Measurements from ENCODE around the gene COL1A2.

Gene COL1A2

GRCh38 chr7:94400643-94401427 lies 6.1 kb downstream of the COL1A2 start:
- Histone ChIP-seq H3K4me1 (ENCODE audit: control insufficient read depth, insufficient read depth, low read length) (no peaks in the 10 kb centered on the region), H3K36me3 (ENCODE audit: control insufficient read depth, insufficient read depth, low read length) (no peaks in the 10 kb centered on the region), H3K27me3 (ENCODE audit: control insufficient read depth, insufficient read depth, low read length) (no peaks in the 10 kb centered on the region), H3K4me3 (ENCODE audit: low read length) (no peak overlapping the region), H3K9ac (ENCODE audit: low read length) (no peak overlapping the region), H3K9me3 (ENCODE audit: control insufficient read depth, low read length) (no peaks in the 10 kb centered on the region)

DNA sequence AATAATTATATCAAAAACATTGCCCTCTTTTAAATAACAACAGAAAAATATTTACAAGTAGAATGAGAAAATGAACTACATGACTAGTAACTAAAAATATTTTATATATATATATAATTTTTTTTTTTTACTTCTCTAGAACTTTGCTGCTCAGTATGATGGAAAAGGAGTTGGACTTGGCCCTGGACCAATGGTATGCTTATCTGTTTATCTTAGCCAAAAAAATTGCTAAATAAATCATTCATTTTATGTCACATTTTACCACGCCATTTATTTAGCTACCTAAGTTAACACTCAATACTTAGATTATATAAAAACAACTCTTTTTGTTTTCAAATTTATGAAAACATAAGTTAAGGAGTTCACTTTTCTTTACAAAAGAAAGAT lies 6.7 kb downstream of the COL1A2 start:
- H3K27me3 ChIP-seq (ENCODE audit: control insufficient read depth, insufficient read depth, low read length) = no peaks in the 10 kb centered on the region
- H3K9ac ChIP-seq (ENCODE audit: low read length) = no peak overlapping the region
- no peaks in the 10 kb centered on the region for H3K9me3 ChIP-seq (ENCODE audit: control insufficient read depth, low read length)
- no peaks in the 10 kb centered on the region for H3K4me1 ChIP-seq (ENCODE audit: control insufficient read depth, insufficient read depth, low read length)
- H3K4me3 ChIP-seq (ENCODE audit: low read length) = no peak overlapping the region
- H3K36me3 ChIP-seq (ENCODE audit: control insufficient read depth, insufficient read depth, low read length) = no peaks in the 10 kb centered on the region

DNA sequence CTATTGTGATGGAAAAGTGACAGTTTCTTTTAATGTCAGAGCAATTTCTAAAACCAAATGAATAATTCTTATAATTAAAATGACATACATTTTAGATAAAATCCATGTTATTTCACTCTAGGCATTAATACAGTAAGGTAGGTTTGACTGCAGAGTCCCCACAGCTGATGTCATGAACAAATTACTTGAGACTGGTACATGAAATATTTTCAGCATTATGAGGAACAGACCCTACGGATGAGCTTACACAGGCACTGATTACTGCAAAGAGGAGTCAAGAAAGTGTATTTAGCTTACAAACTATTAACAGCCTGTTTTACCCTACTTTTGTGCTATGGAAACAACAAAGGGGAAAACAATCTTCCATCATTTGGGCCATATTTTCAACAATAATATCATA lies 8.9 kb downstream of the COL1A2 start:
- Histone ChIP-seq H3K4me3 (ENCODE audit: low read length) (no peak overlapping the region), H3K4me1 (ENCODE audit: control insufficient read depth, insufficient read depth, low read length) (no peaks in the 10 kb centered on the region), H3K27me3 (ENCODE audit: control insufficient read depth, insufficient read depth, low read length) (no peaks in the 10 kb centered on the region), H3K36me3 (ENCODE audit: control insufficient read depth, insufficient read depth, low read length) (no peaks in the 10 kb centered on the region), H3K9me3 (ENCODE audit: control insufficient read depth, low read length) (no peaks in the 10 kb centered on the region), H3K9ac (ENCODE audit: low read length) (no peak overlapping the region)

- no peaks in the 10 kb centered on the region for H3K27me3 ChIP-seq (ENCODE audit: control insufficient read depth, insufficient read depth, low read length)
- H3K9me3 ChIP-seq (ENCODE audit: control insufficient read depth, low read length) = no peaks in the 10 kb centered on the region
- H3K36me3 ChIP-seq (ENCODE audit: control insufficient read depth, insufficient read depth, low read length) = no peaks in the 10 kb centered on the region
- no peak overlapping the region for H3K4me3 ChIP-seq (ENCODE audit: low read length)
- H3K4me1 ChIP-seq (ENCODE audit: control insufficient read depth, insufficient read depth, low read length) = no peaks in the 10 kb centered on the region
- H3K9ac ChIP-seq (ENCODE audit: low read length) = no peak overlapping the region
Measured at GRCh38 chr7:94405506-94405905, 10.8 kb downstream of the COL1A2 start.

- Histone ChIP-seq H3K9me3 (ENCODE audit: control insufficient read depth, low read length) (no peaks in the 10 kb centered on the region), H3K36me3 (ENCODE audit: control insufficient read depth, insufficient read depth, low read length) (no peaks in the 10 kb centered on the region), H3K4me3 (ENCODE audit: low read length) (no peak overlapping the region), H3K4me1 (ENCODE audit: control insufficient read depth, insufficient read depth, low read length) (no peaks in the 10 kb centered on the region), H3K27me3 (ENCODE audit: control insufficient read depth, insufficient read depth, low read length) (no peaks in the 10 kb centered on the region), H3K9ac (ENCODE audit: low read length) (no peak overlapping the region)
Measured at GRCh38 chr7:94406696-94407095, 12.0 kb downstream of the COL1A2 start.

- H3K36me3 ChIP-seq (ENCODE audit: control insufficient read depth, insufficient read depth, low read length) = no peaks in the 10 kb centered on the region
- H3K4me3 ChIP-seq (ENCODE audit: low read length) = no peak overlapping the region
- H3K27me3 ChIP-seq (ENCODE audit: control insufficient read depth, insufficient read depth, low read length) = no peaks in the 10 kb centered on the region
- no peaks in the 10 kb centered on the region for H3K9me3 ChIP-seq (ENCODE audit: control insufficient read depth, low read length)
- H3K9ac ChIP-seq (ENCODE audit: low read length) = no peak overlapping the region
- no peaks in the 10 kb centered on the region for H3K4me1 ChIP-seq (ENCODE audit: control insufficient read depth, insufficient read depth, low read length)
Measured at GRCh38 chr7:94409200-94409948, 14.7 kb downstream of the COL1A2 start.

DNA sequence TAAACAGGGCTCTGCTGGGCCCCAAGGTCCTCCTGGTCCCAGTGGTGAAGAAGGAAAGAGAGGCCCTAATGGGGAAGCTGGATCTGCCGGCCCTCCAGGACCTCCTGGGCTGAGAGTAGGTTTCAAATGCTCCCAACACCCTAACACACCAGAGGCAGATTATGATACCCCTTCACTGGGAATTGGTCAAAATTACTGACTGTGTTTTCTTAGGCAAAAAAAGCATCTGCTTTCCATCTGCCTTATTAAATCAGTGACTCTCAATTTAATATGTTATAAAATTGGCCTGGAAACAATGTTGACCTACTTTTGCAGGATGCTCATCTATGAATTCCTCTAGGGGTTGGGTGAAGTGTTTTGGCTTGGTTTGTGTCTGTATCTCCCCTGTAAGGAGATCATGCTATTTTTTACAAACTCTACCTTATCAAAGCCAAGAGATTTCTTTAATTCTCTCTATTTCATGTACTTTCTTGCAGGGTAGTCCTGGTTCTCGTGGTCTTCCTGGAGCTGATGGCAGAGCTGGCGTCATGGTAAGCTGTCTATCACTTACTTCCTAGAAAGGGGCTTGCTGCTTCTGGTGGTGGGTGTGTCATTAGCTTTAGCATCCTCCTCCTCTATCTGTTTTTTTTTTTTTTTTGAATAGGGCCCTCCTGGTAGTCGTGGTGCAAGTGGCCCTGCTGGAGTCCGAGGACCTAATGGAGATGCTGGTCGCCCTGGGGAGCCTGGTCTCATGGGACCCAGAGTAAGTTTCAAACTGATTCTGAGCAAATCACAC lies 15.9 kb downstream of the COL1A2 start:
- H3K9ac ChIP-seq (ENCODE audit: low read length) = no peak overlapping the region
- H3K27me3 ChIP-seq (ENCODE audit: control insufficient read depth, insufficient read depth, low read length) = no peaks in the 10 kb centered on the region
- no peaks in the 10 kb centered on the region for H3K36me3 ChIP-seq (ENCODE audit: control insufficient read depth, insufficient read depth, low read length)

DNA sequence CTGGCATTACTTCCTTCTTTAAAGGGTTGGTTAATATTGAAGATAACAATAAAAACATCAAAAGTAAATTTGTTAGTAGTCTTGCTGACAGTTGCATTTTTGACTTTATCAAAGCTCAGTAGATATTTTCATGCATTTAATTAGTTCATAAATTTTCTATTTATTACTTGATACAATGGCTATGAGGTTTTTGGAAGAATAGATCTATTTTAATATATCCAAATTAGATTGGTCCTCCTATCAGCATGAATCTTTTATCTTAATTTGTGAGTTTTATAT lies 16.4 kb downstream of the COL1A2 start:
- no peak overlapping the region for H3K4me3 ChIP-seq (ENCODE audit: low read length)
- H3K9me3 ChIP-seq (ENCODE audit: control insufficient read depth, low read length) = no peaks in the 10 kb centered on the region
- no peak overlapping the region for H3K9ac ChIP-seq (ENCODE audit: low read length)
- H3K4me1 ChIP-seq (ENCODE audit: control insufficient read depth, insufficient read depth, low read length) = no peaks in the 10 kb centered on the region
- H3K36me3 ChIP-seq (ENCODE audit: control insufficient read depth, insufficient read depth, low read length) = no peaks in the 10 kb centered on the region
- no peaks in the 10 kb centered on the region for H3K27me3 ChIP-seq (ENCODE audit: control insufficient read depth, insufficient read depth, low read length)

More for the DNA sequence above, 15.9 kb downstream of the COL1A2 start:
- H3K4me1 ChIP-seq (ENCODE audit: control insufficient read depth, insufficient read depth, low read length) = no peaks in the 10 kb centered on the region
- H3K4me3 ChIP-seq (ENCODE audit: low read length) = no peak overlapping the region
- H3K9me3 ChIP-seq (ENCODE audit: control insufficient read depth, low read length) = no peaks in the 10 kb centered on the region

DNA sequence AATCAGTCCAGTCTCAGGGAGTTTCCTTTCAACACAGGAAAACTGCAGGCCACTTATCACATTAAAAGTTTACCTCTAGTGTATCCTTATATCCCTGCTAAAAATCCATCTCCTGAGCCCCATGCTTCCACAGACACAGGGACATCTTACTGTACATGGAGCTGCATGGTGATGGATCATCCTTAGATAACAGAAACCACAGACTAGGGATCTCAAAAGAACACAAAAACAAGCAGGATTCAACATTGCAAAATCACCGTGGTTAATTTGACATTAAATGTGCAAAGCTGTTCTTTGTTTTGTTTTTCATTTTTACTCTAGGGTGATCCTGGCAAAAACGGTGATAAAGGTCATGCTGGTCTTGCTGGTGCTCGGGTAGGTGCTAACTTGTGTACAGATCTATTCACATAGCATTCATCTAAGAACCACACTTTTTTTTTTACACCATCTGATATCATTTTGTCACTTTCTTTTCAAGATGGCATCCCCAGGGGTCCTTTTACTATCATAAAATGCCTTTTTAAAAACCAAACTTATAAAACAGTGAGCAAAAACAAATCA lies 18.1 kb downstream of the COL1A2 start:
- Histone ChIP-seq H3K9me3 (ENCODE audit: control insufficient read depth, low read length) (no peaks in the 10 kb centered on the region), H3K4me1 (ENCODE audit: control insufficient read depth, insufficient read depth, low read length) (no peaks in the 10 kb centered on the region), H3K27me3 (ENCODE audit: control insufficient read depth, insufficient read depth, low read length) (no peaks in the 10 kb centered on the region), H3K9ac (ENCODE audit: low read length) (no peak overlapping the region), H3K36me3 (ENCODE audit: control insufficient read depth, insufficient read depth, low read length) (no peaks in the 10 kb centered on the region), H3K4me3 (ENCODE audit: low read length) (no peak overlapping the region)

- Histone ChIP-seq H3K4me3 (ENCODE audit: low read length) (no peak overlapping the region), H3K36me3 (ENCODE audit: control insufficient read depth, insufficient read depth, low read length) (no peaks in the 10 kb centered on the region), H3K27me3 (ENCODE audit: control insufficient read depth, insufficient read depth, low read length) (no peaks in the 10 kb centered on the region)
Measured at GRCh38 chr7:94414481-94414880, 19.8 kb downstream of the COL1A2 start.

GRCh38 chr7:94414980-94415379 lies 20.3 kb downstream of the COL1A2 start:
- no peak overlapping the region for H3K9ac ChIP-seq (ENCODE audit: low read length)
- H3K4me3 ChIP-seq (ENCODE audit: low read length) = no peak overlapping the region
- no peaks in the 10 kb centered on the region for H3K4me1 ChIP-seq (ENCODE audit: control insufficient read depth, insufficient read depth, low read length)
- H3K27me3 ChIP-seq (ENCODE audit: control insufficient read depth, insufficient read depth, low read length) = no peaks in the 10 kb centered on the region
- no peaks in the 10 kb centered on the region for H3K36me3 ChIP-seq (ENCODE audit: control insufficient read depth, insufficient read depth, low read length)
- H3K9me3 ChIP-seq (ENCODE audit: control insufficient read depth, low read length) = no peaks in the 10 kb centered on the region

More at GRCh38 chr7:94414481-94414880, 19.8 kb downstream of the COL1A2 start:
- no peaks in the 10 kb centered on the region for H3K4me1 ChIP-seq (ENCODE audit: control insufficient read depth, insufficient read depth, low read length)
- H3K9me3 ChIP-seq (ENCODE audit: control insufficient read depth, low read length) = no peaks in the 10 kb centered on the region
- no peak overlapping the region for H3K9ac ChIP-seq (ENCODE audit: low read length)

DNA sequence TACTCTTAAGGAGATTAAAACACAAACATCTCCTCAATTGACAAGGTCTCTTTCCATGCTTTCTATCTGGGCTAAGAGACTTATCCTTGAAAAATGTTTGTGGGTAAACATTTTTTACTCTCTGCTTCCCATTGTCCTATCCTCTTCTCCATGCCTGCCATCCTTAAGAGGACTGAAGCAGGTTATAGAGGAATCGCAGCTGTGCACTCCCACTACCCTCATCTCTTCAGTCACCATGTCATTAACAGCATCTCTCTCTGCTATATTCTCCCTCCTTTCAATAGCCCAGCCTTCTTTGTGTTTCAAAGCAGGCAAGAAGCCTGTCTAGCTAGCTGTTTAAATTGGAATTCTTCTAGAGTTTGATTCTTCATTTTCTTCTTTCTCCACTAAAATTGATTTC lies 22.6 kb downstream of the COL1A2 start:
- Histone ChIP-seq H3K36me3 (ENCODE audit: control insufficient read depth, insufficient read depth, low read length) (no peaks in the 10 kb centered on the region), H3K9ac (ENCODE audit: low read length) (no peak overlapping the region), H3K27me3 (ENCODE audit: control insufficient read depth, insufficient read depth, low read length) (no peaks in the 10 kb centered on the region), H3K4me3 (ENCODE audit: low read length) (no peak overlapping the region), H3K9me3 (ENCODE audit: control insufficient read depth, low read length) (no peaks in the 10 kb centered on the region), H3K4me1 (ENCODE audit: control insufficient read depth, insufficient read depth, low read length) (no peaks in the 10 kb centered on the region)
